Measurements from ENCODE around the gene MLF1. TPM values are rescaled to one million over a fixed set of nuclear protein-coding genes. Genes with fewer than 3 reads are reported as not detected.
A peak's percentile ranks its signal among the peaks of the same experiment; 100 is the strongest.
"Not testable (repeated sequence)": the region's sequence is repeated elsewhere in the genome, so short reads cannot be mapped to it uniquely, and the experiment has no call there.

The MLF1 gene
- total RNA-seq, 1 experiment from 2014 or later: not detected

GRCh38 chr3:158539414-158540014 is 31.5 kb upstream of the MLF1 start:
- Mint-ChIP-seq H3K4me1 (ENCODE audit: low read depth, unreplicated experiment) (no peaks in the 10 kb centered on the region), H3K4me3 (ENCODE audit: unreplicated experiment) (no peak overlapping the region), H3K27me3 (ENCODE audit: insufficient read depth, unreplicated experiment) (no peaks in the 10 kb centered on the region), H3K9me3 (ENCODE audit: unreplicated experiment) (no peaks in the 10 kb centered on the region), H3K36me3 (ENCODE audit: insufficient read depth, unreplicated experiment) (peaks cover 12% of the 10 kb centered on the region), H3K27ac (ENCODE audit: unreplicated experiment) (no peak overlapping the region)
- POLR2A ChIA-PET: no interaction called here
- Histone ChIP-seq H3K4me1 (no peaks in the 10 kb centered on the region), H3K36me3 (ENCODE audit: control insufficient read depth, insufficient read depth, low read length) (no peaks in the 10 kb centered on the region), H3K4me3 (ENCODE audit: low read depth, low read length) (no peak overlapping the region), H3K27me3 (replicated peaks; ENCODE audit: control insufficient read depth, insufficient read depth, low read length) (no peaks in the 10 kb centered on the region), H3K9me3 (no peaks in the 10 kb centered on the region)
- intact Hi-C loops (cut with micrococcal nuclease; ENCODE audit: unreplicated experiment): loop anchor here (1.0 to 10.0 kb wide), 3 partner anchors 103 to 675 kb away; partner anchors contain the start of gene GFM1
- TF ChIP-seq, protein P1, sequence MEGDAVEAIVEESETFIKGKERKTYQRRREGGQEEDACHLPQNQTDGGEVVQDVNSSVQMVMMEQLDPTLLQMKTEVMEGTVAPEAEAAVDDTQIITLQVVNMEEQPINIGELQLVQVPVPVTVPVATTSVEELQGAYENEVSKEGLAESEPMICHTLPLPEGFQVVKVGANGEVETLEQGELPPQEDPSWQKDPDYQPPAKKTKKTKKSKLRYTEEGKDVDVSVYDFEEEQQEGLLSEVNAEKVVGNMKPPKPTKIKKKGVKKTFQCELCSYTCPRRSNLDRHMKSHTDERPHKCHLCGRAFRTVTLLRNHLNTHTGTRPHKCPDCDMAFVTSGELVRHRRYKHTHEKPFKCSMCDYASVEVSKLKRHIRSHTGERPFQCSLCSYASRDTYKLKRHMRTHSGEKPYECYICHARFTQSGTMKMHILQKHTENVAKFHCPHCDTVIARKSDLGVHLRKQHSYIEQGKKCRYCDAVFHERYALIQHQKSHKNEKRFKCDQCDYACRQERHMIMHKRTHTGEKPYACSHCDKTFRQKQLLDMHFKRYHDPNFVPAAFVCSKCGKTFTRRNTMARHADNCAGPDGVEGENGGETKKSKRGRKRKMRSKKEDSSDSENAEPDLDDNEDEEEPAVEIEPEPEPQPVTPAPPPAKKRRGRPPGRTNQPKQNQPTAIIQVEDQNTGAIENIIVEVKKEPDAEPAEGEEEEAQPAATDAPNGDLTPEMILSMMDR (IDR thresholded peaks at IDR 0.05; ENCODE audit: insufficient read depth in 1 of 2, low read depth in 1 of 2, low read length in 1 of 2, severe bottlenecking in 1 of 2, unreplicated experiment in 1 of 2): peak; percentile 48 to 66
- no TSS peak for BruUV-seq (replicated peaks)
- peak in 1 of 2 experiments; percentile 55 for DNase-seq
- CTCF ChIA-PET: interaction anchor here (1.5 kb wide), 1 partner anchor 105 kb away, joined by 4 read pairs; the partner anchor contains the start of gene GFM1

DNA sequence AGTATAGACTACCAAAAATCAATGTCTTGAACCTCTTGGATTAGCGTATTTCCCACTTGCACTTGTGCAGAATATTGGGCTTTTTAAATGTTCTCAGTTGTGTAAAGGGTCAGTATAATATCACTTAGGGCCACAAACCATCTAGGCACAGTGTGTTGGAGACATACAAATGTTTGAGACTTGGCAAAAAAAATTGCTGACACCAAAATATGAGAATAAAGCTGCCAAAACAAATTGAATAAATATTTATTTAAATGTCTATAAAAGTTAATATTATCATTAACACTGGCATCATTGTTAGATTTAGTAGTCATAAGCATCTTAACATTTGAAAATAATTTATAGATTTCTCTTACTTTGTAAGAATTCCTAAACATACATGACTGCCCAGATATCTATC is 30.9 kb upstream of the MLF1 start:
- H3K4me1 ChIP-seq: no peaks in the 10 kb centered on the region
- Mint-ChIP-seq H3K36me3 (ENCODE audit: insufficient read depth, unreplicated experiment) (peaks cover 12% of the 10 kb centered on the region), H3K4me3 (ENCODE audit: unreplicated experiment) (no peak overlapping the region), H3K9me3 (ENCODE audit: unreplicated experiment) (no peaks in the 10 kb centered on the region), H3K27ac (ENCODE audit: unreplicated experiment) (no peak overlapping the region), H3K4me1 (ENCODE audit: low read depth, unreplicated experiment) (no peaks in the 10 kb centered on the region), H3K27me3 (ENCODE audit: insufficient read depth, unreplicated experiment) (no peaks in the 10 kb centered on the region)
- no peak overlapping the region for H3K4me3 ChIP-seq (ENCODE audit: low read depth, low read length)
- TF ChIP-seq, protein P1 (IDR thresholded peaks at IDR 0.05; ENCODE audit: insufficient read depth in 1 of 2, low read depth in 1 of 2, low read length in 1 of 2, severe bottlenecking in 1 of 2, unreplicated experiment in 1 of 2): no peak
- CTCF ChIA-PET: interaction anchor here (1.0 to 1.5 kb wide), 2 partner anchors 104 to 251 kb away, joined by 3 to 4 read pairs; partner anchors contain the start of gene GFM1
- H3K9me3 ChIP-seq: no peaks in the 10 kb centered on the region
- no peak for DNase-seq
- H3K36me3 ChIP-seq (ENCODE audit: control insufficient read depth, insufficient read depth, low read length): no peaks in the 10 kb centered on the region
- intact Hi-C loops (cut with micrococcal nuclease; ENCODE audit: unreplicated experiment): no loop called here
- POLR2A ChIA-PET: no interaction called here
- no peaks in the 10 kb centered on the region for H3K27me3 ChIP-seq (replicated peaks; ENCODE audit: control insufficient read depth, insufficient read depth, low read length)
- no TSS peak for BruUV-seq (replicated peaks)

GRCh38 chr3:158548691-158549090 is 22.3 kb upstream of the MLF1 start:
- no peaks in the 10 kb centered on the region for H3K36me3 ChIP-seq (ENCODE audit: control insufficient read depth, insufficient read depth, low read length)
- no peak overlapping the region for H3K27ac Mint-ChIP-seq (ENCODE audit: unreplicated experiment)
- H3K4me3 ChIP-seq (ENCODE audit: low read depth, low read length): no peak overlapping the region
- H3K4me3 Mint-ChIP-seq (ENCODE audit: unreplicated experiment): no peak overlapping the region
- CTCF ChIA-PET: no interaction called here
- no peaks in the 10 kb centered on the region for H3K4me1 Mint-ChIP-seq (ENCODE audit: low read depth, unreplicated experiment)
- POLR2A ChIA-PET: no interaction called here
- H3K36me3 Mint-ChIP-seq (ENCODE audit: insufficient read depth, unreplicated experiment): no peaks in the 10 kb centered on the region
- no peaks in the 10 kb centered on the region for H3K27me3 ChIP-seq (replicated peaks; ENCODE audit: control insufficient read depth, insufficient read depth, low read length)
- no peaks in the 10 kb centered on the region for H3K27me3 Mint-ChIP-seq (ENCODE audit: insufficient read depth, unreplicated experiment)
- TF ChIP-seq, protein P1 (IDR thresholded peaks at IDR 0.05; ENCODE audit: insufficient read depth in 1 of 2, low read depth in 1 of 2, low read length in 1 of 2, severe bottlenecking in 1 of 2, unreplicated experiment in 1 of 2): no peak
- H3K9me3 ChIP-seq: no peaks in the 10 kb centered on the region
- no peak for DNase-seq
- BruUV-seq (replicated peaks): no TSS peak
- H3K9me3 Mint-ChIP-seq (ENCODE audit: unreplicated experiment): no peaks in the 10 kb centered on the region
- H3K4me1 ChIP-seq: no peaks in the 10 kb centered on the region
- intact Hi-C loops (cut with micrococcal nuclease; ENCODE audit: unreplicated experiment): no loop called here

GRCh38 chr3:158549938-158550337 is 21.1 kb upstream of the MLF1 start:
- H3K27me3 Mint-ChIP-seq (ENCODE audit: insufficient read depth, unreplicated experiment); H3K9me3 Mint-ChIP-seq (ENCODE audit: unreplicated experiment); H3K4me1 ChIP-seq; intact Hi-C loops (cut with micrococcal nuclease; ENCODE audit: unreplicated experiment); H3K4me1 Mint-ChIP-seq (ENCODE audit: low read depth, unreplicated experiment); H3K36me3 ChIP-seq (ENCODE audit: control insufficient read depth, insufficient read depth, low read length); H3K4me3 ChIP-seq (ENCODE audit: low read depth, low read length); H3K27ac Mint-ChIP-seq (ENCODE audit: unreplicated experiment); BruUV-seq (replicated peaks); CTCF ChIA-PET; DNase-seq; POLR2A ChIA-PET; H3K9me3 ChIP-seq; H3K4me3 Mint-ChIP-seq (ENCODE audit: unreplicated experiment); H3K27me3 ChIP-seq (replicated peaks; ENCODE audit: control insufficient read depth, insufficient read depth, low read length); H3K36me3 Mint-ChIP-seq (ENCODE audit: insufficient read depth, unreplicated experiment): not testable (repeated sequence)

All from Caco-2 (cell line).